EH (cell line): ENCODE data around the gene CHFR.
"Not testable (repeated sequence)": the region's sequence is repeated elsewhere in the genome, so short reads cannot be mapped to it uniquely, and the experiment has no call there.

ENCODE experiments used
- DNase-seq: peaks from one replicate; pipeline ENCODE4 v3.0.0-alpha.2; 2015; ENCODE audit warnings: low read depth

The CHFR gene

DNA sequence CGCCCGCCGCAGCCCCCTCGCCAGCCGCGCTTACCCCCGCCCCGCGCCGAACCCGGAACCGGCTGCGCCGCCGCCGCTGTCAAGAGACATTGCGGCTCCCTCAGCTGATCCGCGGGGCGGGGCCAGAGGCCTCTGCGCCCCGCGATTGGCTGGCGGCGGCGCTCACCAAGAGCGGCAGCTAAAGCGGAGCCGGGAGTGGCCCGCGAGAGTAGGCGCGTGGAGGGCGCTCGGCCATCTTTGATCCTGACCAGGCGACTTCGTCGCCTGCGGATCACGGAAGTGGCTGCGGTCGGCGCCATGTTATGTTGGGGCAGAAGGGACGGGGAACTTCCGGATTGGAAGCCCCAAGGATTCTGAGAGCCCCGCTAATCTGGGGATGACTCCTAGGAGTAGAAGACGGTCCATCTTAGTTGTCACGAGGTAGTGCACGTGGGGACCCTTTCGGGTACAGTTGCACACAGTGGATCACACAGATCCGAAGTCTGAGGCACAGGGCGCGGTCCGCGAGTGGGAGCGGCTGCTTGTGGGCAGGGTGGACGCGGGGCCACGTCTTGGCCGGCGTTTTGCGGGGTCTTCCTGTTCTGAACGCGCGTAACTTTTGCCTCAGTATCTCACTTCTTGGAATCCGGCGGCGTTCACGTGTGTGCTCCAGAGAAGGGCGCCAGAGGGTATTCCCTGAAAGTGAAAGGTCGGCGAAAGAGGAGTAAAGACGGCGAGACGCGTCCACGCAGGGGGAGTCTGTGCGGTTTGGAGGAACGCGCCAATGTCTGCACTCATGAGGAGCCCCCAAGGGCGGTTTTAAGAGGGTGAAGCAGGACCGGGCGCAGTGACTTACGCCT is at the start of gene CHFR:
CHFR (minus strand) TSS at position 93 of the 839 bp plus-strand sequence. CDS start 277 bp downstream, outside the sequence.
- DNase-seq: peak; percentile 98

- not testable (repeated sequence) for DNase-seq
These were observed 49.5 kb upstream of the CHFR start for GRCh38 chr12:132936921-132937320.

GRCh38 chr12:132936163-132936562 is 48.8 kb upstream of the CHFR start:
- DNase-seq: no peak

GRCh38 chr12:132926415-132926833 is 39.0 kb upstream of the CHFR start:
- no peak for DNase-seq

DNA sequence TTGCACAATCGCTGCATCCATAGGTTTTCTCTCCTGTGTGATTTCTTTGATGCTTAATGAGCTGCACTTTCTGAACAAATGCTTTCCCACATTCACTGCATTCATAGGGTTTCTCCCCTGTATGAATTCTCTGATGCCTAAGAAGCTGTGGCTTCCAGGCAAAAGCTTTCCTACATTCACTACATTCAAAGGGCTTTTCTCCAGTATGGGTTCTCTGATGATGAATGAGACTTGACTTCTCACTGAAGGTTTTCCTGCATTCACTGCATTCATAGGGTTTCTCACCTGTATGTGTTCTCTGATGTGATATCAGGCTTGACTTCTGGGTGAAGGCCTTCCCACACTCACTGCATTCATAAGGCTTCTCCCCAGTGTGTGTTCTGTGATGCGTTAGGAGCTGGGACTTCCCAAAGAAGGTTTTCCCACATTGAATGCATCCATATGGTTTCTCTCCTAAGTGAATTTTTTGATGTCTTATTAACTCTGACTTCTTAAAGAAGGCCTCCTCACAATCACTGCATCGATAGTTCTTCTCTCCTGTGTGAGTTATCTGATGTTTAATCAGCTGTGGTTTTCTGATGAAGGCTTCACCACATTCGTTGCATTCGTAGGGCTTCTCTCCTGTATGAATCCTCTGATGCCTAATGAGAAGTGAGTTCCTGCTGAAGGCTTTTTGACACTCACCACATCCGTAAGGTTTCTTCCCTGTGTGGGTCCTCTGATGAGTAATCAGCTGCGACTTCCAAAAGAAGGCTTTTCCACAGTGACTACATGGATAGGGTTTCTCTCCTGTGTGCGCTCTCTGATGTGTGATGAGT is 38.4 kb upstream of the CHFR start:
- DNase-seq: peak; percentile 4

DNA sequence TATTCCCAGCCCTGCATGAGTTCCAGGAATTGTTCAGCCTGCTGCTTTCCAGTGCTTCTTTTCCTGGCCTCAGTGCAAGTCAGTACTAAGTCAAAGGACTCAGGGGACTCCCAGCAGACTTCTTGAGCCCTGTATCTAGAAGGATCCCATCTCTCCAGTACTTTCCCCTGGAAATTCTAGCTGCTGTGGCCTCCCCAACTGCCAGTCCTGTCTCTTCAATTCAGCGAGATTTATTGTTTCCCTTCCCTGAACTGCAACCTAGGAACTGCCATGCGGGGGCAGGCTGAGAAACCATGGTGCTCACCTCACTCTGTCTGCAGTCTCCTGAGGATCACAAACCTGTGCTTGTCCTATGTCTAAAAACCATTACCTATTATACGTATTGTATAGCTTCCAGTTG is 37.0 kb upstream of the CHFR start:
- DNase-seq: no peak

DNA sequence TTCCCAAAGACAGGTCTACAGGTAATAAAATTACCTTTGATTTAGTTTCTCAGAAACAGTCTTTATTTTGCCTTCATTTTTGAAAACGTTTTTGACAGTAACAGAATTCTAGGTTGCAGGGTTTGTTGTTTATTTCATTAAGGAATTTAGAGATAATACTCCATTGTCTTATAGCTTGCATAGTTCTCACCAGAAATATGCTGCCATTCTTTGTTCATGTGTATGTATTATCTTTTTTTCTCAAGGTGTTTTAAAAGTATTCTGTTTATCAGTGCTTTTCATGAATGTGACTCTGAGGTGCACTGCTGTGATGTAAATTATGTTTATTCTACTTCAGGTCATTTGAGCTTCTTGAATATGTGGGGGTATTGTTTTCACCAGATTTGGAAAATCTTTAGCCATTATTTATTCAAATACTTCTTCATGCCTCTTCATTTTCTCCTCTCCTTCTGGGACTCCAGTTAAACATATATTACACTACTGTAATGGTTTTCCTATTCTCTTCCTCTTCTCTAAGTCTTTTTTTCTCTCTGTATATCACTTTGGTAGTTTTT is 36.0 kb upstream of the CHFR start:
- DNase-seq: no peak

- DNase-seq: no peak
These were observed 35.3 kb upstream of the CHFR start for GRCh38 chr12:132922676-132923075.

DNA sequence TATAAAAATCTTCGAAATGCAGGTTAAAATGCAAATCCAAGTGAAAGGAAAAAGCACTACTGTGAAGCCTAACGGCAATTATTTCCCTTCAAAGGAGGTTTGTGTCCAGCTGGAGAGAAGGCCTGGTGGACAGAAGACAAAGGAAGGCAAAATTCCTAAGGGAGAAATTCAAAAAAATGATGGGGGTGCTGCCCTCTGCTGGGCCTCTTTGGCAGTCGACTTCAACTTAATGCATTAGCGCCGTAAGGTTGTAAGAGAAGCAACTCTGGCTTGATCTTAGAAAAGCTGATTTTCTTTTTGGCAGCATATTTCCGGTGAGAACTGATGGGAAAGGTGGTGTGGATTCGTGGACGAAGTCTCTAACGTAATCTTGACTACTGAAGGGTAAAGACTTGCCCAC is 34.3 kb upstream of the CHFR start:
- no peak for DNase-seq

- DNase-seq: no peak
These were observed 31.3 kb upstream of the CHFR start for GRCh38 chr12:132918680-132919079.

- DNase-seq: no peak
These were observed 21.6 kb upstream of the CHFR start for GRCh38 chr12:132909030-132909368.

- peak; percentile 94 for DNase-seq
These were observed 21.0 kb upstream of the CHFR start for GRCh38 chr12:132908145-132909029.

DNA sequence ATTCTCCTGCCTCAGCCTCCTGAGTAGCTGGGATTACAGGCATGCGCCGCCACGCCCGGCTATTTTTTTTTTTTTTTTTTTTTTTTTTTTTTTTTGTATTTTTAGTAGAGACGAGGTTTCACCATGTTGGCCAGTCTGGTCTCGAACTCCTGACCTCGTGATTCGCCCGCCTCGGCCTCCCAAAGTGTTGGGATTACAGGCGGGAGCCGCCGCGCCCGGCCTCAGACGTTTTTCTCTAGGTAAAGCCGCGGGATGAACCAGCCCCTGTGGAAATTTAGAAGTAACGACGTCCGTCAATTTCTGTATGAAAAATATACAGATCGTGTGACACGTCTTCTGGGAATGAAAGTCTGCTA is 20.4 kb upstream of the CHFR start:
- DNase-seq: not testable (repeated sequence)

- DNase-seq: no peak
These were observed 19.8 kb upstream of the CHFR start for GRCh38 chr12:132907216-132907615.

DNA sequence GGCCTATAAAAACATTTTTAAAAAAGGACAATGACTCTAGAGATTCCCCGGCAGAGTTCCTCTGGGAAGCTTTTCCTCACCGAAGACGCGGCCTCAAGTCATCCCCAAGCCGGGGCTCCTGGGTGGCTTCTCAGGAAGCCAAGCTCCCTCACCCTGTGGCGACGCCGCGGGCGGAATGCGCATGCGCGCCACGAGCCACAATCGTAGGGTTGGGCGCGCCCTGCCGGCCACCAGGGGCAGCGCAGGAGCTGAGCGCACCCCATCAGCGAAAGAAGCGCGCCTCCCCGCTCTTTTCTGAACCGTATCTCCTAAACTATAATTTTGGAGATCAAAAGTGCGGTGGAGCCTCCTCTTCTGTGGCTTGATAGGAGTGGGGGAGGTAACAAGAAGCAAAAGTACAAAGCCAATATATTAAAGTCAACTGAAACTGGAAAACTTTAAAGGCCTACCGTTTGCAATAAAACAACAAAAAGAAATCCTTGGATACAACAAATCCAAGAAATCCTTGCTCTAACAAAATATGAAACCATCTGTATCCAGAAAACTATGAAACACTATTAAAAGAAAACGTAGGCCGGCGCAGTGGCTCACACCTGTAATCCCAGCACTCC is 17.4 kb upstream of the CHFR start:
- DNase-seq: peak; percentile 2

DNA sequence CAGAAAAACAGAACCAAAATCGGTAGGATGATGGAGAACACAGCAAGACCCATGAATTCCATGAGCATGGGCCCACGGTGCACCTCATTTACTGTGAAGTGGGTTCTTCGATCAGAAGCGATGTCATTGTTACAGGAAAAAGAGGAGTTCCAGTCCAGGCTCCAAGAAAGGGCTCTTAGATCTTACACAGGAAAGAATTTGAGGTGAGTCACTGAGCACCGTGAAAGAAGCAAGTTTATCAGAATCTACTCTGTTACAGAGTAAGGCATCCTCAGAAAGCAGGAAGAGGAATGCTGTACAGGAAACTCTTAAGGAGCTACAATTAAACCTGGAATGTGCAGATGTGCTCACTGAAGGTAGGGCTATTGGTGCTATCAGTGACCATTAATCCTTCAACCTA is 11.6 kb upstream of the CHFR start:
- DNase-seq: no peak

DNA sequence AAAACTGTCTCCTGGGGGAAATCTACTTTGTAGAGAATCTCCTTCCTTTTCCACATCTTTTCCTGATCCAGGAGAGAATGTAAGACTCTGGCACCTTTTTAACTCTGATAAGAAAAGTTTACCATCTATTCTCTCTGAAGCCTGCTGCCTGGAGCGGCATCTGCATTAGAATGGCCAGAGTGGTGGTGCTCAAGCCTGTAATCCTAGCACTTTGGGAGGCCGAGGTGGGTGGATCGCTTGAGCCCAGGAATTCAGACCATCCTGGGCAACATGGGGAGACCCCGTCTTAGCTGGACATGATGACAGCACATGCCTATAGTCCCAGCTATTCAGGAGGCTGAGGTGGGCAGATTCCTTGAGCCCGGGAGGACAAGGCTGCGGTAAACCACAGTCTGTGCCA is 1.4 kb upstream of the CHFR start:
- no peak for DNase-seq

DNA sequence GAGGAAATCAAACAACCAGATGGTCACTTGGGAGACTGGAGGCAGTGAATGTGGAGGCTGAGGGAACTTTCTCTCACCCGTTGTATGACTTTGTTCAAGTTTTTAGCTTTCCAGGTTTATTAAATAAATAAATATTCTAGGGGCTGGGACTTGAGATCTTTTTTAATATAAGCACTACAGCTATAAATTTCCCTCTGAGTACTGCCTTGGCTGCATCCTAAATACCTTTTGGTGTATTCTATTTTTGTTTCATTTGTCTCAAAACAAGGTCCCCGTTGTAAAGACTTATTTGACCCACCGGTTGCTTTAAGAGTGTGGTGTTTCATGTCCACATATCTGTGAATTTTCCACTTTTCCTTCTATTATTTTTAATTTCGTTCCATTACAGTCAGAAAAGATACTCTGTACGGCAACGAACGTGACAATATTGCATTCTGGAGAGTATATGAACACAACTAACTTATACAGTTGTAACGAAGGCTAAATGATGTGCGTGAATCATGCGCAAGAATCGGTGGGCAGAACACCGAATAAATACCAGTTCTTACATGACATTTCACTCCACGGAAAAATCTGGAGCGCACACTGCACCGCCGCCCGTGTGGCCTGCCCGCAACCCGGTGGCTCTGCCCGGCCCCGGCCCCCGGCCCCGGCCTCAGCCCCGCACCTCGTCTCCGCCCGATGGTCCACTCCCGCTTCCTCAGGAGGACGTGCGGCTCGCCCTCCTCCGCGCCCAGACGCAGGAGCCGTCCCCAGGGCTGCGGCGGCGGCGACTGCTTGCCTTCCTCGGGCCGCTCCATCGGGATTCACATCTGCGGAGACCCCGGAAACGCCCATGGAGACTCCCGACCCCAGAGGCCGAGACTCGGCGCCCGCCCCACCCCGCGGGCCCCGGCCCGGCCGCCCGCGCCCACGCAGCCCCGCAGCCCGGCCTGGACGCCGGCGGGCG is 602 bp downstream of the CHFR start:
- no peak for DNase-seq

- peak; percentile 71 for DNase-seq
These were observed 5.6 kb downstream of the CHFR start for GRCh38 chr12:132881818-132882217.

- DNase-seq: not testable (repeated sequence)
These were observed 12.8 kb downstream of the CHFR start for GRCh38 chr12:132874620-132875019.
